ENCODE data around the gene TMEM132D.

The TMEM132D gene

DNA sequence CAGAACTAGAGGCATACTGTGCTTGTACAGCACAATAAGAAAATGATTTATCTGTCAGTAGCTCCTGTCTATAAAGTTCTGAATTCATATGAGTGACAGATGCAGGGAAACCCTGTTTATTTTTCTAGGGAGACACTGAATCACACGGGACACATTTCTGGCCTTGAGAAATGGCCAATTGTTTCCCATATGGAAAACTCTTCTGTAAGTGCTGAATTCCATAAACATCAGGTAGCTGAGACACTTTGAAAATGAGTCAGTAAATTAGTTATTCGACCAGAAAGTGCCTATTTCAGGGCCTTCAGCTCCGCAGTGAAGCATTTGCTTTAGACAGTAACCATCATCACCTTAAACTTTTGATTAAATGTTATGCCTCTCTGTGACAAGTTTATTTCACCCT, 184.4 kb downstream of the TMEM132D start:
- DNase-seq, result no peak

DNA sequence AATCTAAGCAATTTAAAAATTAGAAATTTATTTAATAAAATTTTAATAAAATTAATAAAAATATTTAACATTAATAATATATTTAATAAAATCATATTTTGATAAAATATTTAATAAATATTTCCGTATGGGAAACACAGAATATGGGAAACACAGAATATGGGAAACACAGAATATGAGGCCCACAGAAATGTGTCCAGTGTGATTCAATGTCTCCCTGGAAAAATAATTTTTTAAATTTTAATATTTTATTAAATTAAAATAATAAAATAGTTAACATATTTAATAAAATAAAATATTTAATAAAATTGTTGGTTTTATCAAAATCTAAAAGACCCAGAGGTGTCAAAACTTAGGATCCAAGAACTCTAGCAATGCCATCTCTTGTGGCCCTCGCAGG, 186.4 kb downstream of the TMEM132D start:
- DNase-seq, result no peak

- DNase-seq, result no peak
Observed at GRCh38 chr12:129716825-129717224, 187.0 kb downstream of the TMEM132D start.

DNA sequence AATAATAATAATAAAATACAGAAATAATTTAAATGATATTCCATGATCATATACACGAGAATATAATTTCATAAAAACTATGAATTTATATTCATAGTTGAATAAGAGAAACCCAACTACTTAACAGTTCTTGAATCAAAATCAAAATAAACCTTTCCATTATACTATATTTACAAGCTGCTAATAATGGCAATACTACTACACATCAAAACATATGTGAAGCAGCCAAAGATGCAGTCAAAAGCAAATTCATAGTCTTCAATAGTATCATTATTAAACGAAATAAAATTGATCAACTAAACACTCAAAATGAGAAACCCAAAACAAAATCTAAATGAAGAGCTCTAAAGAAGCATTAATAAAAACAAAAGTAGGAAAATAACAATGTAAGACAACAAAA, 197.1 kb downstream of the TMEM132D start:
- no peak for DNase-seq

- DNase-seq, result peak; percentile 61
Observed at GRCh38 chr12:129704232-129704830, 199.5 kb downstream of the TMEM132D start.

GRCh38 chr12:129701631-129702101, 202.2 kb downstream of the TMEM132D start:
- DNase-seq, result no peak

- DNase-seq, result no peak
Observed at GRCh38 chr12:129700036-129700435, 203.8 kb downstream of the TMEM132D start.

DNA sequence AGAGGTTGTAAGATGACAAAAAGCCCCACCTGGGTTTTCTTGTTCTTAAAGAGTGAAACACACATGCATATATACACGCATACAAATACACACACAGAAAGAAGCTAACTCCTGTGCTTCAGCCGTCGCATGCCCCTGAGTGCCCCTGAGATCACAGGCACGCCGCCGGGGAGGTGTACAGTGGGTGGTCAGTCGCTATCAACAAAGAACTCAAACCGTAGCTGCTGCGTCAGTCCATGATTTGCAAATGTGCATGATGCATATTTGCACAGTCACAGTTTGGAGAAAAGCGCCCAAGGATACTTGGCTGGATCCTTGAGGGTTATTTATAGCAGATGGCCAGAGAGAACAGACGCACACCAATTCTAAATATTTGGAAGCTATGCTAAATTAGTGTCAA, 206.9 kb downstream of the TMEM132D start:
- peak; percentile 92 for DNase-seq

DNA sequence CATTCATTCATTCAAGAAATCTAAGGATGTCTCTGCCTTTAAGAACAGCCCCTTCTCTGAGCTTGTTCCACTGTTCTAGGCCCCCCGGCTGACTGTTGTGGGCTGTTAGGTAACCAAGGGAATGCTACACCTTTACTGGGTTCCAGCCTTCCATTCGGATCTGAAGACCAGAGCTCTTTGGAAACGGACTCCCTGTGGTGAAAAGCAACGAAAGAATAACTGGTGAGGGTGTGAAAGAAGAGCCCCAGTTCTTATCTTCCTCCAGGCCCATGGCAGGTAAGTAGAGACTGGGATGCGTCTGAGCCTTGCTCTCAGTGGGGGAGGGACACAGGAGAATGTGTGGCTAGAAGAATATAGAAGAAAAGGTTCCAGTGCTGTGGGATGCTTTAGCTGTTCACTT, 207.4 kb downstream of the TMEM132D start:
- DNase-seq, result no peak

DNA sequence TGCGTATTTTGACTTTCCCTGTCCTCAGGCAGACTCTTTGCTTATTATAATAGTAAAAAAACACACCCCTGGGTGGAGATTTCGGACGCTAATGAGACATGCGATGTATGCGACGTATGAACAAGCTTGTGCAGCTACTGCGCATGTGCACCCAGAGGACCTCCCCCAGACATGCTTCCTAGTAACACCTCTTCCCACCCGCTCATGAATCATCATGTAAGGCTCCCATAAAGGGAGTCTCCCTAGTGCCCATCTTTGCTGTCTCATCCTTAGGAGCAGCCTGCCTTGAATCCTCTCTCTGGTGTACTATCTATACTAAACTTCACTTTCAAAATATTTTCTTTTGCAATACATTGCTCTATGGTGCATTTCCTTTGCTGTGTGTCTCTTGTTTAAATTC, 210.1 kb downstream of the TMEM132D start:
- no peak for DNase-seq

DNA sequence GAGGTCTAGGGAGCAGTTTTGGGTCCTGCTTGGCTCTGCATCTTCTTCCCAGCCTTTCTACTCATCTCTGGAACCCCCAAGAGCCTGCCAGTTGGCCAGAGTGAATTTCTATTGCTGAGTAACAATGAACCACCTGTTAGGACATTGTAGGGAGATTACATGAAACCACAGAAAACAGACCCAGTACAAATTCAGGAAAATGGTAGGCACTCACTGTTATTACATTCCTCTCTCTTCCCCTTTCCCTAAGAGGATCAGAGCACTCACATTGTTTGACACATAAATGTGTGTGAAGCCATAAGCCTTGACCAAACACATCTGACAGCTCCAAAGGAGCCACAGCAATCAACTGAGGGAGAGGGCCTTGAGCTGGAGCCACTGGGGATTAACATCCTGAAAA, 216.1 kb downstream of the TMEM132D start:
- no peak for DNase-seq

DNA sequence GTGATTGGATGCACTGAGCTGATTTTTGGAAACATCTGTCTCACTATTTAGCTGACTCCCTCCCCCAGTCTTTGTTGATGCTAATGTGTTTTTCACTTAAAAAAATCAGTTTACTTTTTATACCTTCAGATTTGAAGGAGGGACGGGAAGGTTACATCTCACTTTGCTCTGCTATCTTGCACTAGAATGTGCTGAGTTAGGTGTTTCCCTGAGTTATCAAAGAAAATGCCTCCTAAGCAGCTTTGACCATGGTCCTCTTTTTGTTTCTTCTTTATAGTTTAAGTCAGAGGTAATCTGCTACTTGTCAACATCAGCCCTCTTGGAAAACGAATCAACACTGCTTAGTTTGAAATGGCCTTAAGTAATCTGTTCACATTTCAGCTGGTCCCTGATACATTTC, 222.0 kb downstream of the TMEM132D start:
- DNase-seq, result no peak

DNA sequence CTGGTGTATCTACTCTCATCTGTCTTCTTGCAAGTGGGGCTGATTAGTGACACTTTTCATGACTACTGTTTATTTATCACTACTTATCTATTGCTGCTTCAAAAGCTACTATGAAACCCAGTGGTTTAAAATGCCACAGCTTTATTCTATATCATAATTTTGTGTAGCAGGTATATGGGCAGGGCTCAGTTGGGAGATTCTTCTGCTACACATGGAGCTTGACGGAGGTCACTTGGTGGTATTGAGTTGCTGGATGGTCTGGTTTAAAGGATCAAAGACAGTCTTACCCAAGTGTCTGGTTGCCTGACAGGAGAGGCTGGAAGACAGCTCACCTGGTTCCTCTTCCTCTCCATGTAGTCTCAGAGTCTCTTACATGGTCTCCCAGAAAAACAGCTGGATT, 222.7 kb downstream of the TMEM132D start:
- no peak for DNase-seq

- DNase-seq, result no peak
Observed at GRCh38 chr12:129676411-129676810, 227.4 kb downstream of the TMEM132D start.

GRCh38 chr12:129675947-129676346, 227.9 kb downstream of the TMEM132D start:
- no peak for DNase-seq

DNA sequence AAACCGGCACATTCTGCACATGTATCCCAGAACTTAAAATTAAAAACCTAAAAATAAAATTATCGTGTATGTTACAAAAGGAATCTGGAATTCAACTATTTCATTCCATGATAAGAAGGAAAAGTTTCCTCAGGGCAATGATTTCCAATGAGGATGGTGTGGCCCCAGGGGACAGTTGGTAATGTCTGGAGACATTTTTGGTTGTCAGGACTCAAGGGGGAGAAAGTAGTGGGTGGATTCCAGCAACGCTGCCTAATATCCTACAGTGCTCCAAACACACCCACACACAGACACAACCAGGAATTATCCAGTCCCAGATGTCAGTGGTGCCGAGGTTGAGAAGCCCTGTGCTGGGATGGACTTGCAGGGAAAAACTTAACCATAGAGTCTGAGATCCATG, 228.3 kb downstream of the TMEM132D start:
- no peak for DNase-seq

DNA sequence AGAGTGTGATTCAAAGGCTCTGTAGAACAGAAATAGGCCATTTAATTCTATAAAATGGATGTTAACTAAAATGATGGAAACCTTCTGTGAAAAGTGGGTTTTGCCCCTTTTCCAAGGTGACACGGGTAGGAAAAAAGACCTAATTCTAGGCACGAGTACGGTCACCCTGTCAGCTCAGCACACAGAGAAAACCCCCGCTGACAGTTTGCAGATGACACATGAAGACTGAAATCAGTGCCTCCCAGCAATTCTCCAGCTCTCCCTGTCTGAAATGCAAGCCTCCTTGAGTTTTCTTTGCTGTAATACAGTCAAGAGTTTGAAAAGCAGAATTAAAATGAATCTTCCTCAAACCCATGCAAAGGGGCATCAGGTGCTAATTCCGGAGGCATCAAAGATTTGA, 230.0 kb downstream of the TMEM132D start:
- no peak for DNase-seq

DNA sequence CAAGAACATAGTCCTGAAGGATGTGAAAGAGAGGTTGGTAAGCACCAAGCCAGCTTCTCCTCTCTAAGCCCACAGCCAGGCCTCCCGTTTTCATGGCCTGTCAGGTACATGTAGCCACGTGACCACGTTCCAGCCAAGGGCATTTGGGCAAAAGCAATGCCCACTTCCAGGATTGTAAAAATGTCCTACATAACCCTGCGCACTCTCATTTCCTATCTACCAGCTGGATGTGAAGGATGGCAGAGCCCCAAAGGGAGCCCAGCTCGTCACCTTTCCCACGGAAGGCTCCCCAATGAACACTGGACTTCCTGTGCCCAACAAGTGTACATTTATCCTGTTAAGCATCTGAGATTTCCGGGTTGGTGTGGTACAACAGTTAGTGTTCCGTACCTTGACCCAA, 231.7 kb downstream of the TMEM132D start:
- DNase-seq, result no peak

DNA sequence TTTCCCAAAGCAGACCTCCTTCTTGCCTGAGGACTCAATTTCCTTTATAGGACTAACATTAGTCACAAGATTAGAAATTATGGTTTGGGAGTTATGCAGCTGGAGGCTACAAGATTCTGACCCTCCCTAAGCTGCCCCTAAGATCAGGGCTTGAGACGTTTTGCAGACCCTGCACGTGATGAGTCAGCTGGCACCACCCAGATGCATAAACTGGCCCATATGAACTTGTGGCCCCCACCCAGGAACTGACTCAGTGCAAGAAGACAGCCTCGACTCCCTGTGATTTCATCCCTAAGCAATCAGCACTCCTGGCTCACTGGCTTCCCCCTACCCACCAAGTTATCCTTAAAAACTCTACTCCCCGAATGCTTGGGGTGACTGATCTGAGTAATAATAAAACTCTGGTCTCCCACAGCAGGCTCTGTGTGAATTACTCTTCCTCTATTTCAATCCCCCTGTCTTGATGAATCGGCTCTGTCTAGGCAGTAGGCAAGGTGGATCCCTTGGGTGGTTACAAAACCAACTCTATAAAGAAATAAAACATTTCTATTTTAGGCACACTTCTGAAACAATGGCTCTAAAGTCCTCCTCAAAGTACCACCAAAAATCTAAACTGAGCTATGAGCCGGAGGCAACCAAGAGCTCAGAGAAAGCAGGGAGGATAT, 233.4 kb downstream of the TMEM132D start:
- DNase-seq, result no peak

GRCh38 chr12:129665414-129665813, 238.4 kb downstream of the TMEM132D start:
- no peak for DNase-seq

DNA sequence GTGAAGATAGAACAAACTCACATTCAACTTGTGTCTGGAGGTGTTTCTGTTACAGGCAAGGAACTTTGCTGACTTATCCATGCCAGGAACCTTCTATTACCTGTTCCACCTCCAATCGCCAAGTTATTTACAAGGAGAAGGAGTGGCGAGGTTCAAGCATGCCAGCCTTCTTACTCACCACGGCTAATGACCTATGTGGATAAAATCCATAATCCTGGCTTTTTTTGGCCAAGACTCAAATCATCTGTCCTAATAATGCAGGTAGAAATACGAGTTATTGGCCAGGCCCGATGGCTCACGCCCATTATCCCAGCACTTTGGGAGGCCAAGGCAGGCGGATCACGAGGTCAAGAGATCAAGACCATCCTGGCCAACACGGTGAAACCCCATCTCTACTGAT, 241.6 kb downstream of the TMEM132D start:
- DNase-seq, result no peak

DNA sequence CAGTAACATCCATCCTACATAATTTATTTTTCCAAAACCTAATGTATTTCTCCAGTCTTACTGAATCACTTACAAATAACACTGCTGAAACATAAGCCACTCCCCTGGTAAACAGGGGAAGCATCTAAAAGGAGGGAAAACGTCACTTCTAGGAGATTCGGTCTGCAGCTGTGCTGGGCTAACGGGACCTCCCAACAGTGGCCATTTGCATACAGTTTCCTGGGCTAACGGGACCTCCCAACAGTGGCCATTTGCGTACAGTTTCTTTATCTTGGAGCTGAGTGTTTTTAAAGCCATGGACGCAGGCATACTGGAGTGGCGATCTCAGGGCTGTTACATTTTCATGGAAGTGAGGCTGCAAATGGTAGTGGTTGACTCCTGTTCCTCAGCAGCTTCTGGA, 242.9 kb downstream of the TMEM132D start:
- DNase-seq, result no peak

DNA sequence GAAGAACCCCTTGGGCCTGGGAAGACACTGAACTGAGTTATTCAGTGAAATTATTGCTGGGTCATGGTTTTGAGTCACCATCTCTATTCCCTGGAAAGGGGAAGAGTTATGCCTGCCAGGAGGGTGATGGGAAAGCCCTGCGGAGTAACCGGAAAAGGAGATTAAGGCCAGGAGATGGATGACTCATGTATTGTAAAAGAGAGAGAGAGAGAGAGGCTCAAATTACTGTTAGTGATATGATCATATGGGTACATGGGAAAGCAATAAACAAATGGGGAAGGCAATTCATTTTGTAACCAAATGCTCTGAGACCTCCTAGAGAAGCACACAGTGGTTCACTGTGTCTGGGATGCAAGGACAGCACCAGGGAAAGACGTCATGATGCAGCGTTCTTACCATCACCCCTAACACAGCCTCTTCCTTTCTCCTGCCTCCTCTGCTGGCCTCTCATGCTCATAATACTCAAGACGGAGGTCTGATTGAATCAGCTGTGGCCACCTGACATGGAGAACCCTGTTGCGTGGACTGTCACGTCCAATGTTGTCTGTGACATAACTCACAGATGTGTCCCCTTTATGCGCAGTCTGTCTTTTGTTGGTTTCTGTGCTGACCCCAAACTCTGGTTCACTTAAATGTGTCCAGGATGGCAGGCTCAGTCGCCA, 243.7 kb downstream of the TMEM132D start:
- DNase-seq, result no peak

- peak; percentile 9 for DNase-seq
Observed at GRCh38 chr12:129657179-129657578, 246.6 kb downstream of the TMEM132D start.
